ENCODE results near the gene RAB40A.

GRCh38 chrX:103539695-103540094 is 20.4 kb upstream of the RAB40A start:
- no peak for TF ChIP-seq CTCF (IDR thresholded peaks at IDR 0.05 in 2 of 3, conservative IDR thresholded peaks at IDR 0.05 in 1 of 3; ENCODE audit: control insufficient read depth in 2 of 3, extremely low read depth in 1 of 3, insufficient read depth in 1 of 3, low read depth in 3 of 3, low read length in 3 of 3)
- no peak for TF ChIP-seq PKNOX1 (IDR thresholded peaks at IDR 0.05)
- TF ChIP-seq TCF7 (IDR thresholded peaks at IDR 0.05; ENCODE audit: borderline replicate concordance), result no peak
- TF ChIP-seq NFIC (IDR thresholded peaks at IDR 0.05; ENCODE audit: low read depth, low read length), result no peak

Measured in GM12878 (cell line).